Neural progenitor cell (in vitro differentiated cells): Measurements from ENCODE around the gene BCL7C.

Experiments
- CTCF ChIP-seq: fragments of 200-600 bp; sonication (generic); IDR thresholded peaks from 2 replicates; pipeline ENCODE4 v1.5.1; 2017; ENCODE audit warnings: antibody characterized with exemption, mild to moderate bottlenecking
- EZH2 ChIP-seq: fragments of 200-600 bp; sonication (generic); IDR thresholded peaks from 2 replicates; pipeline ENCODE4 v1.6.1; 2017; ENCODE audit warnings: antibody characterized with exemption, mild to moderate bottlenecking, moderate library complexity
- EZH2phosphoT487 ChIP-seq: fragments of 200-600 bp; sonication (generic); IDR thresholded peaks from 2 replicates; pipeline ENCODE4 v1.6.1; 2017; ENCODE audit warnings: antibody characterized with exemption

- TF ChIP-seq CTCF (no peak), EZH2phosphoT487 (no peak), EZH2 (no peak)
Measured at GRCh38 chr16:30837904-30838303, 56.0 kb downstream of the BCL7C start.
